KMS-11 (cell line): ENCODE measurements around the gene HMGCS2.

ENCODE experiments used
- H2AFZ ChIP-seq: fragments of 200-600 bp; sonication (generic); 2 replicates; pipeline ENCODE4 v1.6.1; 2016; ENCODE audit warnings: antibody characterized with exemption, mixed run types, low read depth
- H3K27ac ChIP-seq: fragments of 200-600 bp; sonication (generic); 2 replicates; pipeline ENCODE4 v1.6.1; 2016; ENCODE audit warnings: mild to moderate bottlenecking, mixed run types
- H3K27me3 ChIP-seq: fragments of 200-600 bp; sonication (generic); 2 replicates; pipeline ENCODE4 v1.6.1; 2017; ENCODE audit warnings: mild to moderate bottlenecking, low read depth, mixed run types, moderate library complexity; ENCODE audit not compliant: insufficient read depth
- H3K36me3 ChIP-seq: fragments of 200-600 bp; sonication (generic); 2 replicates; pipeline ENCODE4 v1.6.1; 2017; ENCODE audit warnings: mild to moderate bottlenecking, mixed run types; ENCODE audit not compliant: insufficient read depth
- H3K4me1 ChIP-seq: fragments of 200-600 bp; sonication (generic); 2 replicates; pipeline ENCODE4 v1.6.1; 2016; ENCODE audit warnings: mild to moderate bottlenecking, low read depth, mixed run types; ENCODE audit not compliant: poor library complexity, severe bottlenecking
- H3K4me2 ChIP-seq: fragments of 200-600 bp; sonication (generic); 2 replicates; pipeline ENCODE4 v1.7.0; 2016; ENCODE audit warnings: mild to moderate bottlenecking, mixed run types
- H3K4me3 ChIP-seq: fragments of 200-600 bp; sonication (generic); IDR thresholded peaks from 2 replicates; pipeline ENCODE4 v1.6.1; 2017; ENCODE audit warnings: low read depth, low read length, mixed read lengths; ENCODE audit not compliant: insufficient read depth
- H3K79me2 ChIP-seq: fragments of 200-600 bp; sonication (generic); 2 replicates; pipeline ENCODE4 v1.6.1; 2016; ENCODE audit warnings: low read depth, mixed run types; ENCODE audit not compliant: insufficient read depth
- H3K9ac ChIP-seq: fragments of 200-600 bp; sonication (generic); 2 replicates; pipeline ENCODE4 v1.6.1; 2016; ENCODE audit warnings: mild to moderate bottlenecking, mixed run types
- H4K20me1 ChIP-seq: fragments of 200-600 bp; sonication (generic); 2 replicates; pipeline ENCODE4 v1.6.1; 2016; ENCODE audit warnings: mild to moderate bottlenecking, mixed run types; ENCODE audit not compliant: insufficient read depth
- CTCF ChIP-seq: fragments of 200-600 bp; sonication (generic); conservative IDR thresholded peaks from 2 replicates; pipeline ENCODE4 v1.6.1; 2017; ENCODE audit warnings: low read depth, mild to moderate bottlenecking, antibody characterized with exemption, low read length, moderate library complexity, mixed read lengths

The HMGCS2 gene

GRCh38 chr1:119731060-119731459 lies 37.6 kb downstream of the HMGCS2 start:
- Histone ChIP-seq H4K20me1 (no peaks in the 10 kb centered on the region), H3K27me3 (no peaks in the 10 kb centered on the region), H2AFZ (no peak overlapping the region), H3K79me2 (no peaks in the 10 kb centered on the region), H3K4me3 (no peak overlapping the region), H3K4me2 (no peak overlapping the region), H3K27ac (no peak overlapping the region), H3K4me1 (no peaks in the 10 kb centered on the region), H3K36me3 (no peaks in the 10 kb centered on the region), H3K9ac (no peak overlapping the region)
- no peak for TF ChIP-seq CTCF

- Histone ChIP-seq H3K36me3 (no peaks in the 10 kb centered on the region), H3K4me1 (no peaks in the 10 kb centered on the region), H3K79me2 (no peaks in the 10 kb centered on the region), H3K4me3 (no peak overlapping the region), H3K4me2 (no peak overlapping the region), H4K20me1 (no peaks in the 10 kb centered on the region), H3K27ac (no peak overlapping the region), H3K9ac (no peak overlapping the region), H2AFZ (no peak overlapping the region), H3K27me3 (no peaks in the 10 kb centered on the region)
- no peak for TF ChIP-seq CTCF
Measured at GRCh38 chr1:119729044-119729443, 39.7 kb downstream of the HMGCS2 start.

- no peak overlapping the region for H3K4me2 ChIP-seq
- no peaks in the 10 kb centered on the region for H3K36me3 ChIP-seq
- no peak overlapping the region for H3K4me3 ChIP-seq
- H3K9ac ChIP-seq = no peak overlapping the region
- H4K20me1 ChIP-seq = no peaks in the 10 kb centered on the region
- no peak overlapping the region for H3K27ac ChIP-seq
- no peaks in the 10 kb centered on the region for H3K79me2 ChIP-seq
- no peaks in the 10 kb centered on the region for H3K4me1 ChIP-seq
- no peak overlapping the region for H2AFZ ChIP-seq
- no peaks in the 10 kb centered on the region for H3K27me3 ChIP-seq
- TF ChIP-seq CTCF = no peak
Measured at GRCh38 chr1:119727991-119728390, 40.7 kb downstream of the HMGCS2 start.

GRCh38 chr1:119725626-119726025 lies 43.1 kb downstream of the HMGCS2 start:
- H3K36me3 ChIP-seq = no peaks in the 10 kb centered on the region
- H3K4me3 ChIP-seq = no peak overlapping the region
- H3K27ac ChIP-seq = no peak overlapping the region
- H3K27me3 ChIP-seq = no peaks in the 10 kb centered on the region
- H3K4me1 ChIP-seq = no peaks in the 10 kb centered on the region
- H4K20me1 ChIP-seq = no peaks in the 10 kb centered on the region
- no peak for TF ChIP-seq CTCF
- H3K9ac ChIP-seq = no peak overlapping the region
- no peak overlapping the region for H2AFZ ChIP-seq
- no peaks in the 10 kb centered on the region for H3K79me2 ChIP-seq
- H3K4me2 ChIP-seq = no peak overlapping the region
